Common myeloid progenitor, CD34-positive (primary cell): ENCODE measurements around the gene GSDMA.

ENCODE experiments used
- CTCF ChIA-PET: fragments of 350-600 bp; sonication (Branson Sonifier 250); formaldehyde crosslinking; loops from one replicate; lab custom pipeline; 2021; ENCODE audit warnings: antibody characterized with exemption; lab: Charles Lee
- POLR2A ChIA-PET: fragments of 350-600 bp; sonication (Branson Sonifier 250); formaldehyde crosslinking; loops from one replicate; lab custom pipeline; 2021; ENCODE audit warnings: antibody characterized with exemption; lab: Charles Lee
- DNase-seq, 3 donors: peaks; one replicate each; pipeline versions ENCODE4 v3.0.0 to v3.0.0-alpha.2; 2013
- H3K27ac ChIP-seq, 2 experiments: 1 replicate in 1 of 2; 2 replicates in 1 of 2; pipeline ENCODE4 v1.7.0; 2013; ENCODE audit warnings: inconsistent platforms in 2 of 2, low read length in 2 of 2, mild to moderate bottlenecking in 2 of 2, low read depth in 1 of 2, moderate library complexity in 1 of 2; ENCODE audit not compliant: severe bottlenecking in 2 of 2, insufficient read depth in 1 of 2, poor library complexity in 1 of 2
- H3K27me3 ChIP-seq, 5 experiments: replicated peaks in 2 of 5; 1 replicate in 3 of 5; 2 replicates in 2 of 5; pipeline versions ENCODE4 v1.6.1 to v1.7.0; 2013; ENCODE audit warnings: low read length in 4 of 5, mild to moderate bottlenecking in 2 of 5, moderate library complexity in 2 of 5, inconsistent platforms in 1 of 5; ENCODE audit not compliant: insufficient read depth in 5 of 5, control insufficient read depth in 4 of 5
- H3K36me3 ChIP-seq, 4 experiments: 1 replicate in 2 of 4; 2 replicates in 2 of 4; pipeline versions ENCODE4 v1.6.1 to v1.7.0; 2013; ENCODE audit warnings: low read length in 3 of 4, control low read depth in 1 of 4, mild to moderate bottlenecking in 1 of 4; ENCODE audit not compliant: control insufficient read depth in 4 of 4, insufficient read depth in 4 of 4
- H3K4me1 ChIP-seq, 4 experiments: 1 replicate in 3 of 4; 2 replicates in 1 of 4; pipeline versions ENCODE4 v1.6.1 to v1.7.1; 2013; ENCODE audit warnings: low read length in 3 of 4, mild to moderate bottlenecking in 3 of 4, control low read depth in 1 of 4, inconsistent platforms in 1 of 4, moderate library complexity in 1 of 4; ENCODE audit not compliant: control insufficient read depth in 4 of 4, insufficient read depth in 4 of 4; ENCODE audit errors: control extremely low read depth in 1 of 4
- H3K4me3 ChIP-seq, 7 experiments: 1 replicate in 4 of 7; 2 replicates in 3 of 7; pipeline versions ENCODE4 v1.5.1 to v1.7.0; 2013; ENCODE audit warnings: mild to moderate bottlenecking in 7 of 7, low read length in 6 of 7, moderate library complexity in 6 of 7, inconsistent platforms in 2 of 7, low read depth in 2 of 7, control low read depth in 1 of 7; ENCODE audit not compliant: insufficient read depth in 4 of 7, control insufficient read depth in 1 of 7; ENCODE audit errors: extremely low read depth in 1 of 7
- H3K9me3 ChIP-seq, 5 experiments: 1 replicate in 4 of 5; 2 replicates in 1 of 5; pipeline versions ENCODE4 v1.6.1 to v1.7.1; 2013; ENCODE audit warnings: low read length in 4 of 5, mild to moderate bottlenecking in 2 of 5, inconsistent platforms in 1 of 5, low read depth in 1 of 5, moderate library complexity in 1 of 5; ENCODE audit not compliant: control insufficient read depth in 4 of 5, insufficient read depth in 2 of 5; ENCODE audit errors: control extremely low read depth in 1 of 5
- WGBS: methylation state at CpG from one replicate; pipeline ENCODE4 v1.1.5; 2013; ENCODE audit not compliant: insufficient coverage; 5-methylcytosine and 5-hydroxymethylcytosine counted together

GSDMA gene

DNA sequence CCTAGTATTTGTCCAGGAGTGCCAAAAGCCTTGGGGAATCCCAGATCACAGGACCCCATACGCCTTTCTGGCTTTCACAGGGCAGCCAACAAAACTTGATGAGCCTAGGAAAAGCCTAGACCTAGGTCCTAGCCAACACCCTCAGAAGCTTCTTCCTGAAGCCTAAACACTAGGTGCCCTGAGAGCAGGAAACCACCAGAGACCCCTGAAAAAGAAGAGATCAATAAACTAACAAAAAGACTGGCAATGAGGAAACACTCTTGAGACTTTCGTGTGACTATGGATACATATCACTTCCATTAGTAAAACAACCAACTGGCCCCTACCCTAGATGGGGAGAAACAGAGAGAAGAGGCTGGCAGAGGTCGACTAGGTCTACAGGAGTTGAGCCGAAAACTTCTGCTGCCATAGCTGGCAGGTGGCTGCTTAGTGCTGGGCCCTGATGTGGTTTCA, 36.6 kb upstream of the GSDMA start:
- 22% methylated on average over 4 of the region's 4 CpGs for WGBS
- POLR2A ChIA-PET, result interaction anchor here (0.6 kb wide), 1 partner anchor 173 kb away, joined by 3 read pairs; no protein-coding TSS in a partner anchor
- Histone ChIP-seq H3K27me3 (no peaks in the 10 kb centered on the region), H3K4me3 (peak overlapping the region in 6 of 7 experiments; percentile 73 to 91 (median 78)), H3K4me1 (peaks cover 4 to 63% (median 40%) of the 10 kb centered on the region in 4 experiments), H3K27ac (peak overlapping the region; percentile 20 to 73), H3K36me3 (peaks cover 6 to 31% (median 21%) of the 10 kb centered on the region in 4 experiments), H3K9me3 (no peaks in the 10 kb centered on the region)
- CTCF ChIA-PET, result interaction anchor here (1.2 to 1.5 kb wide), 2 partner anchors 22 to 53 kb away, joined by 3 to 4 read pairs; no protein-coding TSS in a partner anchor
- DNase-seq, result no peak

DNA sequence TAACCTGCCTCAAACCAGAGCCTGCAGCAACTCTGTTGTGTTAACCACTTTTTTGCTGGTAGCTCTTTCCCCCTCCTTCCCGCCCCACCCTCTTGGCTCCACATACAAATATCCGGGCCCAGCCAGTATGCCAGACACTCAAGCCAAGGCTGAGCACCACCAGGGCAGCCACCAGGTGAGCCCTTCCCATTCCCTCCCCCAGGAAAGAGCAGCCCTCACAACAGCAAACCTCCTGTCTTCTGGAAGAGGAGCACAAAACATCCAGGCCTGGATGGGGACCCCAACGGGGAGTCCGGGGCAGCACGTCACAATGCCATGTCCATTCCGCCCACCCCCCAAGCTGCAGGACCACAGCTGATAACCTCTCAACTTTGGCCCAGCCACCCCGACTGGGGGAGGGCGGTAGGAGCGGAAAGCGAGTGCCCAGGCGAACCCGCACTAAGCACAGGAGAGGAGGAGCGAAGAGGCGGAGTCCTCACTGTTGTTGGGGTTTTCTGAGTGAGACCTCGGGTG, 36.2 kb upstream of the GSDMA start:
- CTCF ChIA-PET, result interaction anchor here (1.2 to 1.5 kb wide), 2 partner anchors 22 to 54 kb away, joined by 3 to 4 read pairs; no protein-coding TSS in a partner anchor
- peak in 2 of 3 donors; percentile 44 to 60 for DNase-seq
- H3K9me3 ChIP-seq, result no peaks in the 10 kb centered on the region
- peak overlapping the region; percentile 25 to 73 for H3K27ac ChIP-seq
- peak overlapping the region; percentile 66 to 91 (median 76) for H3K4me3 ChIP-seq
- H3K27me3 ChIP-seq, result no peaks in the 10 kb centered on the region
- H3K36me3 ChIP-seq, result peaks cover 6 to 26% (median 18%) of the 10 kb centered on the region in 4 experiments
- POLR2A ChIA-PET, result interaction anchor here (0.5 to 0.7 kb wide), 4 partner anchors 28 to 1860 kb away, joined by 3 to 6 read pairs (median 3); partner anchors contain the start of gene JUP
- under 1% methylated on average over 15 of the region's 15 CpGs for WGBS
- peaks cover 4 to 58% (median 35%) of the 10 kb centered on the region in 4 experiments for H3K4me1 ChIP-seq

DNA sequence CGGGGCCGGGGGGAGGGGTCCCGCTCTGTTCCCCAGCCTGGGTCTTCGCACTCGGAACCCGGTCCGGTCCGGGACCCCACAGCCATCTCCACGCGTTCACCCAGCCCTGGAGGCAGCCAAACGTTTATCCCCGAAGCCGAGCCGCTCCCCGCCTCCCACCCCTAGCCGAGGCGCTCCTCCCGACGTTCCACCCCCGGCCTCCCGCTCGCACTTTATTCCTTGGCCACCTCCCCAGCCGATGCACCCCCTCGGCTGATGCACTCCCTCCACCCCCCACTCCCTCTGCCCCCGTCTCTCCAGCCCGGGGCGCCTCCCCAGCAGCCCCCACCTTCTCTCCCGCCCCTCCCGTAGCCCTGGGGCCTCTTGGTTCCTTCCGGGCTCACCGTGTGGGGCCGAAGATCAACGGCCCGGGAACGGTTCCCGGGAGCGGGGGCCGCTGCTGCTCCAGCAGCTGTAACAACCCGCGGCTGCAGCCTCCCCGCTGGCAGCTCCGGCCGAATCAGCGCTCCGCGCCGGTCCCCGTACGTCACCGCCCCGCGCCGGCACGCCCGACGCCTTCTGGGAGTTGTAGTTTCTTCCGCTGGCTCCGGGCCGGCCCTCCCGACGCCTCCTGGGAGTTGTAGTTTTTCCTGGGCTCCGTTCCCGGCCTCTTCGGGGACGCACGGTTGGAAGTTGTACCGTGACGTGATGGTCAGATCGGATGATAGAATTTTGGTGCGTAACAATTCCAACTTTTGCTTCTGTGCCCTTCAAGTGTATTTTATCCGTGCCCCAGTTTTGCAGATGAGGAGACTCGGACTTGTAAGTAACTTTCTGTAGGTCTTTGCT, 35.5 kb upstream of the GSDMA start, which contains the start of the genes LRRC3C and ORMDL3:
LRRC3C (plus strand) TSS at position 632 of the 828 bp plus-strand sequence. CDS start 13,792 bp downstream, outside the sequence.
ORMDL3 (minus strand) TSS at position 501 of the 828 bp plus-strand sequence. CDS start 3,398 bp downstream, outside the sequence.
- peak within 1 kb of the TSS; percentile 66 to 91 (median 76) for H3K4me3 ChIP-seq
- peak within 1 kb of the TSS; percentile 43 to 73 for H3K27ac ChIP-seq
- no peaks in the 10 kb centered on the region for H3K9me3 ChIP-seq
- ChIA-PET CTCF (interaction anchor here (1.5 to 3.3 kb wide), 2 partner anchors 11 to 55 kb away, joined by 4 to 18 read pairs; no protein-coding TSS in a partner anchor), POLR2A (interaction anchor here (0.5 to 0.7 kb wide), 5 partner anchors 16 to 1859 kb away, joined by 3 to 6 read pairs (median 3); partner anchors contain the start of gene JUP)
- under 1% methylated on average over 58 of the region's 72 CpGs for WGBS
- no peaks in the 10 kb centered on the region for H3K27me3 ChIP-seq
- peaks cover 4 to 52% (median 33%) of the 10 kb centered on the region in 4 experiments for H3K4me1 ChIP-seq
- H3K36me3 ChIP-seq, result peaks cover 4 to 20% (median 13%) of the 10 kb centered on the region in 4 experiments
- DNase-seq, result peak; percentile 91 to 92 (median 92)

DNA sequence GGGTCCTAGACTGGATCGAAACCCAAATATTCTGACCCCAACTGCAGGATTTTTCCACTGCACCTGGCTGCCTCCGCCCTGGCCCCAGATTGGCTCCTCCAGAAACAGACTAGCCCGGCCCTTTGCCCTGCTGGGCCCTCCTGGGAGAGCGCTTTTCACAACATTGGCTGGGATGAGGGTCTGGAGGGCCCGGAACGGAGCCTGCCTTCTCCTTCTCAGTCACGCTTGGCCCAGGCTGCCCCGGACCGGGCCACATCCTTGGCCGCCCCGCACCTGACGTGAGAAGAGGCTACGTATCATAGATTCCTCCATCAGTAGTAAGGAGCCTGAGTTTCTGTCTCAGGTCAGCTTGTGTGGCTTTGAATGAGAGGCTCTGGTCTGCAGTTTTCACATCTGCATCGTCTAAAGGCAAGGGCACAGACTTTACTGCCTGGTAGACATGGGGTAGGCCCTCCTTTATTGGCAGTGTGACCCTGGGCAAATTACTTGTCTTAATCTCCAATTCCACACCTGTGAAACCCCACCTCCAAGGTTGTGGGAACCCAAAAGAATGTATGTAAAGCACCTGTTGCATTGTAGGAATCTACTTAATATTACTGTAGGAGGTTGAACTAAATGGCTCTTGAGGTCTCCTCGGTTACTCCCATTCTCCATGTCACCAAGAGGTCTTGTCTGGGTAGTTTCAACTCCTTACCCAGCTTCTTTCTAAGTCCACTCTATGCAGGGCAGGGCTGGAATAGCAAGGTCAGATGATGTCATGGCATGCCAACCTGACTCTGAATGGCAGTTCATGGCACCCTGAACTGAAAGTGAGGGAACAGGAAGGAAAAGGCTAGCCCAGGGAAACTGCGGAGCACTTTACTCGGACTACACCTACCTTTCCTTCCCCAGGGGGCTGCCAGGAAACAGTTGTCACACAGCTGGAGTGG, 34.6 kb upstream of the GSDMA start:
- Histone ChIP-seq H3K36me3 (peaks cover 3 to 11% (median 5%) of the 10 kb centered on the region in 4 experiments), H3K27me3 (no peaks in the 10 kb centered on the region), H3K9me3 (no peaks in the 10 kb centered on the region), H3K27ac (peak overlapping the region; percentile 43 to 73), H3K4me1 (peaks cover 4 to 43% (median 30%) of the 10 kb centered on the region in 4 experiments), H3K4me3 (peak overlapping the region; percentile 66 to 91 (median 76))
- no peak for DNase-seq
- ChIA-PET CTCF (interaction anchor here (0.6 to 3.3 kb wide), 2 partner anchors 11 to 19 kb away, joined by 3 to 18 read pairs; no protein-coding TSS in a partner anchor), POLR2A (interaction anchor here (0.6 kb wide), 1 partner anchor 45 kb away, joined by 4 read pairs; no protein-coding TSS in a partner anchor)
- 41% methylated on average over 16 of the region's 17 CpGs for WGBS

DNA sequence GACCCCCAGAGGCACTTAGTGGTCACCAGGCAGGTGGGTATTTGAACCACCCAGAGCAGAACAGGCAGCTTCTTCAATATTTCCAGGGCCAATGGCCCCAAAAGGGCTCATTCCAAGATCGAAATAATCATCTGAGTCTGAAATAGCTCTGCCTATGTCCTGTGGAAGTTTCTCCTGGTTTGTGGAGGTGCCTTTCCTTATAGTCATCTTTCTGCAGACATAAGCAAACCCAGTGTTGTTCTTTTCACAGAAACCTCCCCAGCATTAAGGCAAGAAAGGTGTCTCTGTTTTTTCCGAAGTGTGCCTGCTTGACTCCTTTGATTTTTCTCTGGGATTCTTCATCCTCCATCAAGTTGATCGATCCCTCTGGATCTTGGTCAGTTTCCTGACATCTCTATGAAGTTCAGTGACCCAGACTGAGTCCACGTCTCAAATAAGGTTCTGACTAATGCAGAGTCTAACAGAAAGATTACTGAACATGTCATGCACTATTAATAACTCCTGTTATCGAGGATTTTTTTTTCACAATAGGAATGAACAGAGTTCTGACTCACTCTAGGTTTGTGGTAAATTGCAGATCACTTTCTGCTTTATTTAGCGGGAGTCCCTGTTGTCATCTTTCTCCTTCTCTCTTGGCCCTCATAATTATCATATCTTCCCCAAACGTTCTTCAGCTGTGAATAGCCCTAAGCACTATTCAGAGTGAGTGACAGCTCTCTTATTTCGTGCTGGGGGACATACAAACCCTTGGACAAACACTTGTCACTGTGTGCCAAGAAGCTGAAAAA, 33.8 kb upstream of the GSDMA start:
- Histone ChIP-seq H3K4me3 (peak overlapping the region in 1 of 7 experiments; percentile 91), H3K4me1 (peaks cover 4 to 43% (median 30%) of the 10 kb centered on the region in 4 experiments), H3K27ac (no peak overlapping the region), H3K36me3 (peaks cover 0 to 4% (median 1%) of the 10 kb centered on the region in 4 experiments), H3K9me3 (no peaks in the 10 kb centered on the region), H3K27me3 (no peaks in the 10 kb centered on the region)
- DNase-seq, result peak in 2 of 3 donors; percentile 52 to 69
- CTCF ChIA-PET, result interaction anchor here (0.6 to 3.3 kb wide), 3 partner anchors 10 to 20 kb away, joined by 3 to 18 read pairs (median 3); no protein-coding TSS in a partner anchor
- 83% methylated on average over 7 of the region's 8 CpGs for WGBS
- POLR2A ChIA-PET, result no interaction called here
